Hematopoietic multipotent progenitor cell treated with erythropoietin and hydrocortisone succinate and interleukin-3 and kit ligand, for 4 days (in vitro differentiated cells): ENCODE measurements around the gene PLA2G12B.

Experiments used
- DNase-seq: peaks from one replicate; pipeline ENCODE4 v3.0.0-alpha.2; 2015

PLA2G12B gene

GRCh38 chr10:72888151-72888638 lies 66.4 kb downstream of the PLA2G12B start:
- DNase-seq = no peak

GRCh38 chr10:72887043-72887442 lies 67.6 kb downstream of the PLA2G12B start:
- peak; percentile 29 for DNase-seq

GRCh38 chr10:72886621-72887020 lies 68.0 kb downstream of the PLA2G12B start:
- no peak for DNase-seq

GRCh38 chr10:72885953-72886352 lies 68.7 kb downstream of the PLA2G12B start:
- no peak for DNase-seq
